HL-60/S4 treated with phorbol 12-myristate 13-acetate at 8.2 ng/mL for 4 days and 3 days (cell line): ENCODE results near the gene SCN1B.
"Not testable (repeated sequence)": the region's sequence is repeated elsewhere in the genome, so short reads cannot be mapped to it uniquely, and the experiment has no call there.

Experiments used
- in situ Hi-C: fragments of 300-500 bp; cut with MboI; formaldehyde crosslinking; loops from 2 replicates; pipeline ENCODE4 v1.15.0; 2022; ENCODE audit warnings: low sequenced_read_pairs

The SCN1B gene

GRCh38 chr19:35030257-35031071 lies at the start of gene SCN1B:
TSS of gene SCN1B (plus strand) at chr19:35030470. CDS start at chr19:35030821, 351 bp downstream.
- in situ Hi-C loops, result no loop called here

- in situ Hi-C loops, result no loop called here
Measured at GRCh38 chr19:34982275-34982674, 48.0 kb upstream of the SCN1B start.

- in situ Hi-C loops, result no loop called here
Measured at GRCh38 chr19:34983786-34984185, 46.5 kb upstream of the SCN1B start.

GRCh38 chr19:34984287-34984686 lies 46.0 kb upstream of the SCN1B start:
- in situ Hi-C loops, result no loop called here

GRCh38 chr19:34985249-34986022 lies 44.8 kb upstream of the SCN1B start:
- in situ Hi-C loops, result no loop called here

- in situ Hi-C loops, result no loop called here
Measured at GRCh38 chr19:34988119-34988518, 42.2 kb upstream of the SCN1B start.

- in situ Hi-C loops, result no loop called here
Measured at GRCh38 chr19:34989298-34989697, 41.0 kb upstream of the SCN1B start.

- in situ Hi-C loops, result no loop called here
Measured at GRCh38 chr19:34990578-34991192, 39.6 kb upstream of the SCN1B start.

GRCh38 chr19:34991542-34992333 lies 38.5 kb upstream of the SCN1B start:
- in situ Hi-C loops, result no loop called here

GRCh38 chr19:34992582-34992981 lies 37.7 kb upstream of the SCN1B start:
- in situ Hi-C loops, result not testable (repeated sequence)

- in situ Hi-C loops, result no loop called here
Measured at GRCh38 chr19:34994286-34994642, 36.0 kb upstream of the SCN1B start.

- in situ Hi-C loops, result no loop called here
Measured at GRCh38 chr19:34994643-34995541, 35.4 kb upstream of the SCN1B start.

GRCh38 chr19:34995551-34995950 lies 34.7 kb upstream of the SCN1B start:
- in situ Hi-C loops, result no loop called here

- in situ Hi-C loops, result no loop called here
Measured at GRCh38 chr19:34997071-34997617, 33.1 kb upstream of the SCN1B start.

- in situ Hi-C loops, result not testable (repeated sequence)
Measured at GRCh38 chr19:34998224-34998623, 32.0 kb upstream of the SCN1B start.

- in situ Hi-C loops, result no loop called here
Measured at GRCh38 chr19:34998777-34999497, 31.3 kb upstream of the SCN1B start.

GRCh38 chr19:34999498-35000337 lies 30.6 kb upstream of the SCN1B start, which contains the start of gene GRAMD1A:
TSS of gene GRAMD1A (plus strand) at chr19:35000323. CDS start at chr19:35000479, 156 bp downstream.
- in situ Hi-C loops, result no loop called here

- in situ Hi-C loops, result no loop called here
Measured at GRCh38 chr19:35000338-35000646, 30.0 kb upstream of the SCN1B start.
